IgD-negative memory B cell (primary cell): ENCODE data around the gene GNAO1. TPM values are rescaled to one million over a fixed set of nuclear protein-coding genes. Genes with fewer than 3 reads are reported as not detected.
A peak's percentile ranks its signal among the peaks of the same experiment; 100 is the strongest.

Experiments used
- H3K27ac Mint-ChIP-seq, 3 donors: one replicate each; pipeline ENCODE4 v1.8.0; 2020 to 2022; ENCODE audit warnings: mild to moderate bottlenecking in 3 of 3, mixed read lengths in 3 of 3, moderate library complexity in 1 of 3
- H3K27me3 Mint-ChIP-seq: one replicate; pipeline ENCODE4 v1.8.0; 2021; ENCODE audit warnings: mixed read lengths
- H3K36me3 Mint-ChIP-seq: one replicate; pipeline ENCODE4 v1.8.0; 2020; ENCODE audit warnings: mild to moderate bottlenecking, mixed read lengths
- H3K4me1 Mint-ChIP-seq, 3 donors: one replicate each; pipeline ENCODE4 v1.8.0; 2020 to 2022; ENCODE audit warnings: mixed read lengths in 3 of 3, mild to moderate bottlenecking in 1 of 3
- H3K4me3 Mint-ChIP-seq, 4 donors: one replicate each; pipeline ENCODE4 v1.8.0; 2020 to 2022; ENCODE audit warnings: mild to moderate bottlenecking in 4 of 4, mixed read lengths in 4 of 4, moderate library complexity in 3 of 4
- H3K9me3 Mint-ChIP-seq, 3 donors: one replicate each; pipeline ENCODE4 v1.8.0; 2020 to 2021; ENCODE audit warnings: mixed read lengths in 3 of 3, mild to moderate bottlenecking in 1 of 3
- polyA plus RNA-seq: library from polyadenylated mRNA; unstranded; fragments of 300-500 nt; fragmentation: Illumina TruSeq; gene quantifications from one replicate; pipeline ENCODE4 v1.2.3, GENCODE V29; 2021

The GNAO1 gene
- polyA plus RNA-seq, 1 donor from 2014 or later: 0.58 TPM

- no peaks in the 10 kb centered on the region for H3K27me3 Mint-ChIP-seq
- H3K27ac Mint-ChIP-seq: peak overlapping the region in 2 of 3 donors; percentile 41 to 77
These were observed 166.0 kb downstream of the GNAO1 start for GRCh38 chr16:56357241-56357764.

DNA sequence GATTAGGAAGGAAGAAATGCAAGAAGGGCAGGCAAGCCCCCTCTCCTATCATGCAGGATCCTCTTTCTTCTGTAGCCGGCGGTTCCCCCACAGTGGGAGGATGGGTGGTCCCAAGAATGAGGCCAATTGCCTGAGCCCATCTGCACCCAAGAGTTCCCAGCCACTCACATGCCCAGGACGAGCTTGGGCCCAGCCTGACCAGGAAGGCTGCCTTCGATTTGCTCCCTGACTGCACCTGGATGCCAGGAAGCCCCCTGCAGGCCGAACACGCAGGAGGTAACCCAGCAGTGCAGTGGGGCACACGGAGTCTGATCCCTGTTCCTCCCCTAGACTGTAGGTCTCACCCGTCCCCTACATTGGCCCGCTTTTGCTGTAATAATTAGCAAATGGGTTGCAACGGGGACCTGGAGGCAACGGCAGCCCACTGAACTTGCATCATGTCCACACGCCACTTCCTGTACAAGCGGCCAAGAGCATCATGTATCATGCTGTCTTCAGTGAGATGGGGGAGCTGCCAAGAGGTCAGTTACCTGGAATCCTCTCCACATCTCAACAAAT is 166.6 kb downstream of the GNAO1 start:
- Mint-ChIP-seq H3K27ac (peak overlapping the region in 2 of 3 donors; percentile 35 to 77), H3K27me3 (no peaks in the 10 kb centered on the region), H3K4me1 (peaks cover 12 to 27% (median 16%) of the 10 kb centered on the region in 3 donors), H3K36me3 (peaks cover 4% of the 10 kb centered on the region), H3K9me3 (no peaks in the 10 kb centered on the region), H3K4me3 (peak overlapping the region in 3 of 4 donors; percentile 73 to 96 (median 76))

More at GRCh38 chr16:56357241-56357764, 166.0 kb downstream of the GNAO1 start:
- Mint-ChIP-seq H3K9me3 (no peaks in the 10 kb centered on the region), H3K36me3 (peaks cover 4% of the 10 kb centered on the region), H3K4me3 (peak overlapping the region; percentile 73 to 96 (median 84)), H3K4me1 (peaks cover 12 to 27% (median 16%) of the 10 kb centered on the region in 3 donors)

GRCh38 chr16:56360117-56361008 is 169.1 kb downstream of the GNAO1 start:
- H3K4me3 Mint-ChIP-seq: no peak overlapping the region
- H3K36me3 Mint-ChIP-seq: peaks cover 4% of the 10 kb centered on the region
- peaks cover 12 to 27% (median 16%) of the 10 kb centered on the region in 3 donors for H3K4me1 Mint-ChIP-seq
- H3K9me3 Mint-ChIP-seq: no peaks in the 10 kb centered on the region
- peak overlapping the region in 1 of 3 donors; percentile 39 for H3K27ac Mint-ChIP-seq
- H3K27me3 Mint-ChIP-seq: no peaks in the 10 kb centered on the region

GRCh38 chr16:56362057-56362655 is 170.9 kb downstream of the GNAO1 start:
- H3K27me3 Mint-ChIP-seq: no peaks in the 10 kb centered on the region
- peaks cover 4% of the 10 kb centered on the region for H3K36me3 Mint-ChIP-seq
- H3K4me3 Mint-ChIP-seq: no peak overlapping the region
- no peaks in the 10 kb centered on the region for H3K9me3 Mint-ChIP-seq
- no peak overlapping the region for H3K27ac Mint-ChIP-seq
- H3K4me1 Mint-ChIP-seq: peaks cover 2 to 14% (median 8%) of the 10 kb centered on the region in 3 donors

DNA sequence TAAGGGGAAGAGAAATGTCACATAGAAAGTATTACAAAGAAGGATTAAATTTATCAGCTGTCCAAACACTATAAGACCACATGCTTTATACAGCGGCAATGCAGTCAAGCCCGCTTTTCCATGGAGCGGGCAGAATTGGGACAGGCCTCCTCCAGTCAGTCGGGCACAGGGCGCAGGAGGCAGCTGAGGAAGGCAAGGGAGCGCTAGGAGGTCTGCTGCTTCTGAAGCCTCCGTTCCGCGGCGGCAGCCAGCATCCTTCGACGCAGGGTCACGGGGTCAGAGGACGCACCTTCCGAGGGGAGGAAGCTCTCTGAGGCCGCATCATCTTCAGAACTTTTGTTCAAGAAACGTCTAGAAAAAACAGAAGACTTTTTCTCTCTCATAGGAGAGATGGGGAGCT is 171.4 kb downstream of the GNAO1 start:
- peaks cover 0 to 9% (median 3%) of the 10 kb centered on the region in 3 donors for H3K4me1 Mint-ChIP-seq
- H3K27me3 Mint-ChIP-seq: no peaks in the 10 kb centered on the region
- peaks cover 4% of the 10 kb centered on the region for H3K36me3 Mint-ChIP-seq
- H3K9me3 Mint-ChIP-seq: no peaks in the 10 kb centered on the region
- H3K27ac Mint-ChIP-seq: no peak overlapping the region
- H3K4me3 Mint-ChIP-seq: no peak overlapping the region

DNA sequence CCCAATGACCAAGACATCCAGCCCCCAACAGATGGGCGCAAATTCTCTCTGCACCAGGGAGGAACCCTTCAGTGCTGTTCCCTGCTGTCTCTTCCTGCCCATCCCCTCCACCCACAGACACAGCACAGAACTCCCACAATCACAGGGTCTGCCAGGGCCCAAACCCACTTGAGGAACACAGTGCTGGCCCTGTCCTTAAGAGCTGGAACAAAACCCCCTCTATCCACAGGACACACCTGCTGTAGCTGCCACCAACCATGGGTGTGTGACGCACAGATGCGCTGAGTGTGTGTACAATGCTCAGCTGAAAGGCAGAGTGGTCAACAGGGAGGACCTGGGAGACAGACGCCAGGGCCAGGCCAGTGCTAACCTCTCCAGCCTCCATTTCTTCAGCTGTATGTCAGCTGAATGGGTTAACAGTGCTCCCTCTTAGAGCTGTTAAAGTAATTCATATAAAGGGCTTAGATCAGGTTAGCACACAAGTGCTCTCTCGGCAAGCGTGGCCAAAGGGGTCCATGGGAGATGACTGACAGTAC is 172.0 kb downstream of the GNAO1 start:
- Mint-ChIP-seq H3K27me3 (no peaks in the 10 kb centered on the region), H3K9me3 (no peaks in the 10 kb centered on the region), H3K27ac (no peak overlapping the region), H3K36me3 (peaks cover 4% of the 10 kb centered on the region), H3K4me3 (peak overlapping the region in 1 of 4 donors; percentile 12), H3K4me1 (peaks cover 0 to 3% (median 0%) of the 10 kb centered on the region in 3 donors)

GRCh38 chr16:56363781-56364565 is 172.7 kb downstream of the GNAO1 start:
- H3K9me3 Mint-ChIP-seq: no peaks in the 10 kb centered on the region
- H3K4me1 Mint-ChIP-seq: no peaks in the 10 kb centered on the region
- H3K27me3 Mint-ChIP-seq: no peaks in the 10 kb centered on the region
- peak overlapping the region in 1 of 4 donors; percentile 12 for H3K4me3 Mint-ChIP-seq
- peak overlapping the region in 1 of 3 donors; percentile 53 for H3K27ac Mint-ChIP-seq
- peaks cover 4% of the 10 kb centered on the region for H3K36me3 Mint-ChIP-seq

- no peak overlapping the region for H3K4me3 Mint-ChIP-seq
- H3K9me3 Mint-ChIP-seq: no peaks in the 10 kb centered on the region
- H3K4me1 Mint-ChIP-seq: no peaks in the 10 kb centered on the region
- no peaks in the 10 kb centered on the region for H3K27me3 Mint-ChIP-seq
- no peak overlapping the region for H3K27ac Mint-ChIP-seq
- peaks cover 3% of the 10 kb centered on the region for H3K36me3 Mint-ChIP-seq
These were observed 173.6 kb downstream of the GNAO1 start for GRCh38 chr16:56364865-56365264.

GRCh38 chr16:56365552-56365951 is 174.3 kb downstream of the GNAO1 start:
- H3K9me3 Mint-ChIP-seq: no peaks in the 10 kb centered on the region
- H3K27me3 Mint-ChIP-seq: no peaks in the 10 kb centered on the region
- no peak overlapping the region for H3K27ac Mint-ChIP-seq
- H3K4me1 Mint-ChIP-seq: no peaks in the 10 kb centered on the region
- no peaks in the 10 kb centered on the region for H3K36me3 Mint-ChIP-seq
- no peak overlapping the region for H3K4me3 Mint-ChIP-seq

DNA sequence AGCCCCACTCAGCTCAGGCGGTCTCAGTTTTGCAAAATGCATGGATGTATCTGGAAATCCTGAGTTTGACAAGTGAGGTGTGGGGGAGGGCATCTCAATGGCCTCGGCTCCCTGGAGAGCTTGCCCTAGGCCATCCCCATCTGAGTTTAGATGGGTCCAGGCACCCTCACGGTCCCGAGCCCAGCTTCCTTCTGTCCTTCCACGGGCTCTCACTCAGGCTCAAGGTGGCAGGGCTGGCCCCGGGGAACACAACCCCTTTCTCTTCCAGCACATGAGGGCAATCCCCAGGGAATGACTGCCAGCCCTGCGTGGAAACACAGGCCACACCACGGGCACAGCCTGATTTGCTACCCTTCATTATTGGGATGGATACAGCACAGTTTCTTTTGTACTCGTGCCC is 175.7 kb downstream of the GNAO1 start:
- H3K4me1 Mint-ChIP-seq: no peaks in the 10 kb centered on the region

GRCh38 chr16:56367764-56368163 is 176.5 kb downstream of the GNAO1 start:
- peaks cover 0 to 3% (median 0%) of the 10 kb centered on the region in 3 donors for H3K4me1 Mint-ChIP-seq
- H3K27ac Mint-ChIP-seq: no peak overlapping the region
- H3K27me3 Mint-ChIP-seq: no peaks in the 10 kb centered on the region
- no peaks in the 10 kb centered on the region for H3K9me3 Mint-ChIP-seq
- H3K4me3 Mint-ChIP-seq: no peak overlapping the region
- H3K36me3 Mint-ChIP-seq: no peaks in the 10 kb centered on the region

More for the DNA sequence above, 175.7 kb downstream of the GNAO1 start:
- Mint-ChIP-seq H3K27me3 (no peaks in the 10 kb centered on the region), H3K36me3 (no peaks in the 10 kb centered on the region), H3K4me3 (no peak overlapping the region), H3K27ac (peak overlapping the region in 1 of 3 donors; percentile 78), H3K9me3 (no peaks in the 10 kb centered on the region)

DNA sequence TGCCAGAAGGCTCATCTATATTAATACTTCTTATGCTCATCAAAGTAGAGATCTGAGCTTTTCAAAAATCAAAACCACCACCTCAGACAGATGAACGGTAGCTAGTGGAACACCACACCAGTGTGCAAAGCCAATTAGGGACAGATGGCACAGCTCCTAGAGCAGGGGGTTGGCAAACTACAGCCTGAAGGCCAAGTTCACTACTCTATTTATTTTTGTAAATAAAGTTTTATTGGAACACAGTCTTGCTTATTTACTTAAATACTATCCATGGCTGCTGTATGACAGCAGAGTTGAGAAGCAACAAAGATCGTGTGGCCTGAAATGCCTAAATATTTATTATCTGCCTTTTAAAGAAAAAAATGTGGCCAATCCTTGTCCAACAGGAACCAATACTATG is 177.3 kb downstream of the GNAO1 start:
- Mint-ChIP-seq H3K36me3 (peaks cover 3% of the 10 kb centered on the region), H3K27me3 (no peaks in the 10 kb centered on the region), H3K9me3 (no peaks in the 10 kb centered on the region), H3K27ac (no peak overlapping the region), H3K4me3 (no peak overlapping the region), H3K4me1 (peaks cover 0 to 5% (median 0%) of the 10 kb centered on the region in 3 donors)

DNA sequence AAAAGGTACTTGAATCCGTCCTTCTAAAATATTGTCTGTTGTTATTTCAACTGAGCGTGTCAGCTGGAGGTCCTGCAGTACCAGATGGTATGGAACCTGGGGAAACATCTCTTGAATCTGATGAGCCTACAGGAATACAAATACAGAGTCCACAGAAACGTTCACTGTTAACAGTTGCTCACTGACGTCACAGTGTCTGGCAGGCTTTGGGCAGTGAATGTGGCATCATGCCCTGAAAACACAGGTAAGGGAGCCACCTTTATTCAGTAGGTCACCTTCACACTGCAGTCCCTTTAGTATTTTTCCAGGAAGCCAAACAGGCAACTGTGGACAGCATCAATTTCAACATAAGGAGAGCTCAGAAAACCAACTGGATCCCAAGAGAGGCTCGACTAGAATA is 177.9 kb downstream of the GNAO1 start:
- no peak overlapping the region for H3K27ac Mint-ChIP-seq
- peaks cover 0 to 5% (median 0%) of the 10 kb centered on the region in 3 donors for H3K4me1 Mint-ChIP-seq
- no peak overlapping the region for H3K4me3 Mint-ChIP-seq
- peaks cover 3% of the 10 kb centered on the region for H3K36me3 Mint-ChIP-seq
- no peaks in the 10 kb centered on the region for H3K27me3 Mint-ChIP-seq
- H3K9me3 Mint-ChIP-seq: no peaks in the 10 kb centered on the region

DNA sequence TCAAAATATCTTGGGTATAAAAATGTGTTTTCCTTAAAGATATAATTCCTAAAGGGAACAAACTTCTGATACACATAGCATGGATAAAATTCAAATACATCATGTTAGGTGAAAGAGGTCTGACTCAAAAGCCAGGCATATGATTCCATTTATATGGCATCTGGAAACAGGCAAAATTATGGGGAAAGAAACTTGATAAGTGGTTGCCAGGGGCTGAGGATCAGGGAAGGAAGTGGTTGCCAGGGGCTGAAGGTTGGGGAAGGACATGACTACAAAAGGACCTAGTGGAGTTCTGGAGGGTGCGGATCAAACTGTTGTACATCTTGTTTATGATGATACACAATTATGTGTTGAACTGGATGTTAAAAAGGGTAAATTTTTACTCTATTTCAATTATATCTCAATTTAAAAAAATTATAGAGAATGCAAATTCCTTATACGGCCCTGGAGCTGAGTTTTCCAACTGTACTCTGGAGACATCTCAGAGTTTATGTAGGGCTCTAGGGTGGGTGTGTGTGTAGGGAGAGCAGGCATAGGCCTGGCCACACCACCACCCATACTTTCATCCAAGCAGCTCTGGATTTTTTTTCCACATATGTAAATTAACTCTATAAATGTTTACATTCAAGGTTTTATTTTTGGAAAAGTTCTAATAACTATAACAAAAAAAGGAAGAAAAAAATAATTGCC is 179.0 kb downstream of the GNAO1 start:
- peak overlapping the region in 1 of 3 donors; percentile 17 for H3K27ac Mint-ChIP-seq
- peaks cover 0 to 5% (median 0%) of the 10 kb centered on the region in 3 donors for H3K4me1 Mint-ChIP-seq
- H3K36me3 Mint-ChIP-seq: peaks cover 3% of the 10 kb centered on the region
- no peak overlapping the region for H3K4me3 Mint-ChIP-seq
- no peaks in the 10 kb centered on the region for H3K27me3 Mint-ChIP-seq
- no peaks in the 10 kb centered on the region for H3K9me3 Mint-ChIP-seq
